ENCODE data around the gene RASSF3. TPM values are rescaled to one million over a fixed set of nuclear protein-coding genes. Genes with fewer than 3 reads are reported as not detected.
A peak's percentile ranks its signal among the peaks of the same experiment; 100 is the strongest.

The RASSF3 gene
- polyA plus RNA-seq, 3 donors, result 6.6 to 77.9 (median 14.5) TPM

- Mint-ChIP-seq H3K4me3 (peak overlapping the region in 1 of 2 donors; percentile 49), H3K9me3 (peaks cover 0 to 3% (median 0%) of the 10 kb centered on the region in 7 donors), H3K36me3 (peaks cover 15 to 39% of the 10 kb centered on the region in 2 donors), H3K4me1 (peaks cover 91% of the 10 kb centered on the region), H3K27me3 (ENCODE audit: low read depth in 3 of 3) (peaks cover 0 to 4% (median 0%) of the 10 kb centered on the region in 3 donors), H3K27ac (peak overlapping the region in 6 of 7 donors; percentile 20 to 76 (median 58))
- WGBS (ENCODE audit: insufficient coverage), result 80% methylated on average over 1 of the region's 8 CpGs
- TF ChIP-seq, protein P1, sequence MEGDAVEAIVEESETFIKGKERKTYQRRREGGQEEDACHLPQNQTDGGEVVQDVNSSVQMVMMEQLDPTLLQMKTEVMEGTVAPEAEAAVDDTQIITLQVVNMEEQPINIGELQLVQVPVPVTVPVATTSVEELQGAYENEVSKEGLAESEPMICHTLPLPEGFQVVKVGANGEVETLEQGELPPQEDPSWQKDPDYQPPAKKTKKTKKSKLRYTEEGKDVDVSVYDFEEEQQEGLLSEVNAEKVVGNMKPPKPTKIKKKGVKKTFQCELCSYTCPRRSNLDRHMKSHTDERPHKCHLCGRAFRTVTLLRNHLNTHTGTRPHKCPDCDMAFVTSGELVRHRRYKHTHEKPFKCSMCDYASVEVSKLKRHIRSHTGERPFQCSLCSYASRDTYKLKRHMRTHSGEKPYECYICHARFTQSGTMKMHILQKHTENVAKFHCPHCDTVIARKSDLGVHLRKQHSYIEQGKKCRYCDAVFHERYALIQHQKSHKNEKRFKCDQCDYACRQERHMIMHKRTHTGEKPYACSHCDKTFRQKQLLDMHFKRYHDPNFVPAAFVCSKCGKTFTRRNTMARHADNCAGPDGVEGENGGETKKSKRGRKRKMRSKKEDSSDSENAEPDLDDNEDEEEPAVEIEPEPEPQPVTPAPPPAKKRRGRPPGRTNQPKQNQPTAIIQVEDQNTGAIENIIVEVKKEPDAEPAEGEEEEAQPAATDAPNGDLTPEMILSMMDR (IDR thresholded peaks at IDR 0.05), result no peak
- H3K4me1 ChIP-seq (ENCODE audit: control insufficient read depth in 1 of 2, insufficient read depth in 2 of 2, low read length in 2 of 2), result peaks cover 78 to 86% of the 10 kb centered on the region in 2 donors
- peaks cover 4 to 10% of the 10 kb centered on the region in 2 donors for H3K36me3 ChIP-seq (replicated peaks in 1 of 2; ENCODE audit: control insufficient read depth in 1 of 2, insufficient read depth in 2 of 2, low read length in 2 of 2)
- H3K9ac ChIP-seq (ENCODE audit: insufficient read depth, low read length, poor library complexity, severe bottlenecking), result no peak overlapping the region
- DNase-seq, result no peak
- peaks cover 100% of the 10 kb centered on the region for H4K20me1 ChIP-seq (ENCODE audit: insufficient read depth, low read length)
- no peaks in the 10 kb centered on the region for H3K27me3 ChIP-seq (ENCODE audit: control insufficient read depth in 2 of 2, insufficient read depth in 2 of 2, low read length in 2 of 2)
- peak overlapping the region; percentile 43 for H3K4me2 ChIP-seq (replicated peaks; ENCODE audit: extremely low read depth, low read length, poor library complexity, severe bottlenecking)
- peak overlapping the region; percentile 17 to 29 for H3K27ac ChIP-seq (ENCODE audit: low read depth in 1 of 2, low read length in 2 of 2)
- H3K79me2 ChIP-seq (ENCODE audit: insufficient read depth, low read length), result peaks cover 100% of the 10 kb centered on the region
- H2AFZ ChIP-seq (ENCODE audit: insufficient read depth, low read depth, low read length, poor library complexity, severe bottlenecking), result no peak overlapping the region
- H3K4me3 ChIP-seq (replicated peaks in 1 of 3; ENCODE audit: low read depth in 2 of 3, low read length in 3 of 3), result peak overlapping the region in 1 of 3 experiments; percentile 23
- intact Hi-C loops (cut with micrococcal nuclease), result loop anchor here in 1 of 2 donors (5.0 kb wide), 1 partner anchor 59 kb away; the partner anchor contains the start of gene RASSF3
- no peaks in the 10 kb centered on the region for H3K9me3 ChIP-seq (replicated peaks in 1 of 2; ENCODE audit: control insufficient read depth in 1 of 2, insufficient read depth in 1 of 2, low read length in 2 of 2)
Observed at GRCh38 chr12:64670919-64671639, 60.8 kb downstream of the RASSF3 start.

DNA sequence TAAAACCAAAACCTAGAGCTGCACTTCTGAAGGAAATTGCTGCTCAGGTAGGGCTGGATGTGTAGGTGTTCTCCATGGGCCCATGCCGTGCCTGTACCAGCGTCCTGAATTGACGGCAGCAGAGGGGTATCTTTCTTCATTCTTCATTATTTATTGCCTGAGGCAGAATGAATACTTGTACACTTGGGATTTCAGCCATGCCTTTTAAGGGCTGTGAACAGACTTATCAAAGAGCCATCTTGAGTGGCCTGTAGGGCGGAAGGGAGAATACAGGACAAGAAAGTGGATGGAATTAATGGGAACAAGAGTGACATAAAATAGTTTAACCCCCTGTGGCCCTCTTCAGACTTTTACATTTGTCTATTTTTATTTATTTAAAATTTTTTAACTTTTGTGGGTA lies 61.4 kb downstream of the RASSF3 start:
- H3K4me1 Mint-ChIP-seq, result peaks cover 89% of the 10 kb centered on the region
- H3K4me1 ChIP-seq (ENCODE audit: control insufficient read depth in 1 of 2, insufficient read depth in 2 of 2, low read length in 2 of 2), result peaks cover 82 to 92% of the 10 kb centered on the region in 2 donors
- WGBS (ENCODE audit: insufficient coverage), result no CpG with 5 or more reads among the region's 4 CpGs
- H3K27me3 ChIP-seq (ENCODE audit: control insufficient read depth in 2 of 2, insufficient read depth in 2 of 2, low read length in 2 of 2), result no peaks in the 10 kb centered on the region
- H3K36me3 ChIP-seq (replicated peaks in 1 of 2; ENCODE audit: control insufficient read depth in 1 of 2, insufficient read depth in 2 of 2, low read length in 2 of 2), result peaks cover 4 to 10% of the 10 kb centered on the region in 2 donors
- peak overlapping the region in 1 of 2 donors; percentile 29 for H3K27ac ChIP-seq (ENCODE audit: low read depth in 1 of 2, low read length in 2 of 2)
- peaks cover 100% of the 10 kb centered on the region for H3K79me2 ChIP-seq (ENCODE audit: insufficient read depth, low read length)
- DNase-seq, result no peak
- H3K4me3 ChIP-seq (replicated peaks in 1 of 3; ENCODE audit: low read depth in 2 of 3, low read length in 3 of 3), result no peak overlapping the region
- intact Hi-C loops (cut with micrococcal nuclease), result loop anchor here in 1 of 2 donors (5.0 kb wide), 1 partner anchor 59 kb away; the partner anchor contains the start of gene RASSF3
- no peaks in the 10 kb centered on the region for H3K9me3 ChIP-seq (replicated peaks in 1 of 2; ENCODE audit: control insufficient read depth in 1 of 2, insufficient read depth in 1 of 2, low read length in 2 of 2)
- no peak overlapping the region for H2AFZ ChIP-seq (ENCODE audit: insufficient read depth, low read depth, low read length, poor library complexity, severe bottlenecking)
- no peak overlapping the region for H3K4me3 Mint-ChIP-seq
- H3K9ac ChIP-seq (ENCODE audit: insufficient read depth, low read length, poor library complexity, severe bottlenecking), result no peak overlapping the region
- peak overlapping the region in 4 of 7 donors; percentile 41 to 76 (median 62) for H3K27ac Mint-ChIP-seq
- peaks cover 0 to 4% (median 0%) of the 10 kb centered on the region in 3 donors for H3K27me3 Mint-ChIP-seq (ENCODE audit: low read depth in 3 of 3)
- TF ChIP-seq, protein P1 (IDR thresholded peaks at IDR 0.05), result no peak
- H3K9me3 Mint-ChIP-seq, result peaks cover 0 to 3% (median 0%) of the 10 kb centered on the region in 7 donors
- H3K36me3 Mint-ChIP-seq, result peaks cover 15 to 37% of the 10 kb centered on the region in 2 donors
- H3K4me2 ChIP-seq (replicated peaks; ENCODE audit: extremely low read depth, low read length, poor library complexity, severe bottlenecking), result no peak overlapping the region
- peaks cover 100% of the 10 kb centered on the region for H4K20me1 ChIP-seq (ENCODE audit: insufficient read depth, low read length)

Data from CD14-positive monocyte (primary cell).